Stimulated activated CD8-positive, alpha-beta memory T cell treated with anti-CD3 and anti-CD28 coated beads, Interleukin-4, amount 100 ng/mL, for 4 hours (primary cell): Measurements from ENCODE around the gene LAMTOR4.

Experiments
- DNase-seq, 2 donors: peaks; one replicate each; pipeline ENCODE4 v3.0.0-alpha.2; 2020; ENCODE audit warnings: low read depth in 2 of 2, low spot score in 1 of 2

LAMTOR4 gene

GRCh38 chr7:100148559-100149328, at the start of gene LAMTOR4:
Gene LAMTOR4 (plus strand): TSS chr7:100148918. CDS start chr7:100148973, 55 bp downstream.
- DNase-seq: peak; percentile 91 to 98

GRCh38 chr7:100099452-100099851, 49.3 kb upstream of the LAMTOR4 start:
- DNase-seq: no peak

- DNase-seq: peak; percentile 67 to 75
Measured at GRCh38 chr7:100100420-100101015, 48.2 kb upstream of the LAMTOR4 start.

- DNase-seq: peak; percentile 88 to 93
Measured at GRCh38 chr7:100101016-100101862, 47.5 kb upstream of the LAMTOR4 start, which contains the start of the genes AP4M1 and MCM7. Gene AP4M1 (plus strand): TSS chr7:100101643. CDS start chr7:100101715, 72 bp downstream. Gene MCM7 (minus strand): TSS chr7:100101397. CDS start chr7:100101294, 103 bp downstream.

GRCh38 chr7:100102950-100103840, 45.5 kb upstream of the LAMTOR4 start:
- no peak for DNase-seq

- DNase-seq: no peak
Measured at GRCh38 chr7:100105534-100105933, 43.2 kb upstream of the LAMTOR4 start.

- no peak for DNase-seq
Measured at GRCh38 chr7:100106633-100107032, 42.1 kb upstream of the LAMTOR4 start.

GRCh38 chr7:100107125-100107737, 41.5 kb upstream of the LAMTOR4 start:
- no peak for DNase-seq

- no peak for DNase-seq
Measured at GRCh38 chr7:100107890-100108289, 40.8 kb upstream of the LAMTOR4 start.

- DNase-seq: no peak
Measured at GRCh38 chr7:100109521-100110163, 39.1 kb upstream of the LAMTOR4 start.

- no peak for DNase-seq
Measured at GRCh38 chr7:100111156-100111555, 37.6 kb upstream of the LAMTOR4 start.

- no peak for DNase-seq
Measured at GRCh38 chr7:100111914-100112313, 36.8 kb upstream of the LAMTOR4 start.

- no peak for DNase-seq
Measured at GRCh38 chr7:100115026-100115425, 33.7 kb upstream of the LAMTOR4 start.

- DNase-seq: no peak
Measured at GRCh38 chr7:100118388-100119071, 30.2 kb upstream of the LAMTOR4 start.

GRCh38 chr7:100119072-100119969, 29.4 kb upstream of the LAMTOR4 start, which contains the start of the genes CNPY4 and TAF6:
Gene CNPY4 (plus strand): TSS chr7:100119634. CDS start chr7:100119745, 111 bp downstream.
Gene TAF6 (minus strand): TSS chr7:100119358. CDS start chr7:100114209, 5,149 bp downstream.
- DNase-seq: peak; percentile 92

GRCh38 chr7:100119970-100120732, 28.6 kb upstream of the LAMTOR4 start:
- no peak for DNase-seq

GRCh38 chr7:100120733-100121036, 28.0 kb upstream of the LAMTOR4 start:
- DNase-seq: no peak
